HG02943 (cell line): Measurements from ENCODE around the gene GNAO1.

Source experiments
- ATAC-seq: cut with Tn5 transposase; IDR thresholded peaks from one replicate; pipeline ENCODE4 v1.9.1; 2021; ENCODE audit warnings: mild to moderate bottlenecking, low read depth, moderate library complexity; ENCODE audit not compliant: unreplicated experiment

The GNAO1 gene

GRCh38 chr16:56233795-56234566 is 42.7 kb downstream of the GNAO1 start:
- ATAC-seq = no peak

GRCh38 chr16:56234737-56235136 is 43.4 kb downstream of the GNAO1 start:
- ATAC-seq = no peak

GRCh38 chr16:56237451-56237930 is 46.2 kb downstream of the GNAO1 start:
- ATAC-seq = no peak

GRCh38 chr16:56238188-56238587 is 46.9 kb downstream of the GNAO1 start:
- ATAC-seq = no peak

- ATAC-seq = no peak
Measured at GRCh38 chr16:56241596-56241995, 50.3 kb downstream of the GNAO1 start.

- ATAC-seq = no peak
Measured at GRCh38 chr16:56242740-56243139, 51.5 kb downstream of the GNAO1 start.

- no peak for ATAC-seq
Measured at GRCh38 chr16:56244612-56245011, 53.3 kb downstream of the GNAO1 start.

- ATAC-seq = no peak
Measured at GRCh38 chr16:56245197-56245596, 53.9 kb downstream of the GNAO1 start.

GRCh38 chr16:56246051-56246817 is 54.9 kb downstream of the GNAO1 start:
- ATAC-seq = no peak

GRCh38 chr16:56247018-56247417 is 55.7 kb downstream of the GNAO1 start:
- ATAC-seq = no peak

GRCh38 chr16:56247808-56248207 is 56.5 kb downstream of the GNAO1 start:
- no peak for ATAC-seq

- no peak for ATAC-seq
Measured at GRCh38 chr16:56252835-56253234, 61.5 kb downstream of the GNAO1 start.

GRCh38 chr16:56255904-56256303 is 64.6 kb downstream of the GNAO1 start:
- ATAC-seq = no peak

GRCh38 chr16:56257239-56257638 is 66.0 kb downstream of the GNAO1 start:
- no peak for ATAC-seq

GRCh38 chr16:56257666-56258342 is 66.5 kb downstream of the GNAO1 start:
- ATAC-seq = no peak

GRCh38 chr16:56258508-56259424 is 67.5 kb downstream of the GNAO1 start:
- ATAC-seq = no peak

- ATAC-seq = no peak
Measured at GRCh38 chr16:56259425-56259779, 68.1 kb downstream of the GNAO1 start.

- ATAC-seq = no peak
Measured at GRCh38 chr16:56260378-56261160, 69.3 kb downstream of the GNAO1 start.

- ATAC-seq = no peak
Measured at GRCh38 chr16:56261656-56262055, 70.4 kb downstream of the GNAO1 start.
